Measurements from ENCODE around the gene LRP6. TPM values are rescaled to one million over a fixed set of nuclear protein-coding genes. Genes with fewer than 3 reads are reported as not detected.

The LRP6 gene
- total RNA-seq, 1 donor from 2014 or later: 15.2 TPM

GRCh38 chr12:12133785-12134184 lies 133.1 kb downstream of the LRP6 start:
- DNase-seq (ENCODE audit: low read depth): no peak
- TF ChIP-seq, protein P1, sequence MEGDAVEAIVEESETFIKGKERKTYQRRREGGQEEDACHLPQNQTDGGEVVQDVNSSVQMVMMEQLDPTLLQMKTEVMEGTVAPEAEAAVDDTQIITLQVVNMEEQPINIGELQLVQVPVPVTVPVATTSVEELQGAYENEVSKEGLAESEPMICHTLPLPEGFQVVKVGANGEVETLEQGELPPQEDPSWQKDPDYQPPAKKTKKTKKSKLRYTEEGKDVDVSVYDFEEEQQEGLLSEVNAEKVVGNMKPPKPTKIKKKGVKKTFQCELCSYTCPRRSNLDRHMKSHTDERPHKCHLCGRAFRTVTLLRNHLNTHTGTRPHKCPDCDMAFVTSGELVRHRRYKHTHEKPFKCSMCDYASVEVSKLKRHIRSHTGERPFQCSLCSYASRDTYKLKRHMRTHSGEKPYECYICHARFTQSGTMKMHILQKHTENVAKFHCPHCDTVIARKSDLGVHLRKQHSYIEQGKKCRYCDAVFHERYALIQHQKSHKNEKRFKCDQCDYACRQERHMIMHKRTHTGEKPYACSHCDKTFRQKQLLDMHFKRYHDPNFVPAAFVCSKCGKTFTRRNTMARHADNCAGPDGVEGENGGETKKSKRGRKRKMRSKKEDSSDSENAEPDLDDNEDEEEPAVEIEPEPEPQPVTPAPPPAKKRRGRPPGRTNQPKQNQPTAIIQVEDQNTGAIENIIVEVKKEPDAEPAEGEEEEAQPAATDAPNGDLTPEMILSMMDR (IDR thresholded peaks at IDR 0.05; ENCODE audit: insufficient read depth, low read length, poor library complexity, severe bottlenecking): no peak
- H3K27me3 ChIP-seq (ENCODE audit: control insufficient read depth, insufficient read depth, low read length): no peaks in the 10 kb centered on the region
- H3K4me3 ChIP-seq (ENCODE audit: low read depth, low read length): no peak overlapping the region
- H3K36me3 ChIP-seq (ENCODE audit: control insufficient read depth, insufficient read depth, low read length): no peaks in the 10 kb centered on the region

DNA sequence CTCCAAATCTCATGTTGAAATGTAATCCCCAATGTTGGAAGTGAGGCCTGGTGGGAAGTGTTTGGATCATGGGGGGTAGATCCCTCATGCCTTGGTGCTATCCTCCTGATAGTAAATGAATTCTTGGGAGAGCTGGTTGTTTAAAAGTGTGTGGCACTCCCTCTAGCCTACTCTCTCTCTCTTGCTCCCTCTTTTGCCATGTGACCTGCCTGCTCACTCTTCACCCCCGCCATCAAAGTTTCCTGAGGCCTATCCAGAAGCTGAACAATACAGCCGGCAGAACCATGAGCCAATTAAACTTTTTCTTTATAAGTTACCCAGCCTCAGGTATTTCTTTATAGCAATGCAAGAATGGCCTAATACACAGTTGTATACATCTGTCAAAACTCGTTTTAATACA lies 133.6 kb downstream of the LRP6 start:
- no peak overlapping the region for H3K4me3 ChIP-seq (ENCODE audit: low read depth, low read length)
- no peak for DNase-seq (ENCODE audit: low read depth)
- H3K27me3 ChIP-seq (ENCODE audit: control insufficient read depth, insufficient read depth, low read length): no peaks in the 10 kb centered on the region
- TF ChIP-seq, protein P1 (IDR thresholded peaks at IDR 0.05; ENCODE audit: insufficient read depth, low read length, poor library complexity, severe bottlenecking): no peak
- H3K36me3 ChIP-seq (ENCODE audit: control insufficient read depth, insufficient read depth, low read length): no peaks in the 10 kb centered on the region

DNA sequence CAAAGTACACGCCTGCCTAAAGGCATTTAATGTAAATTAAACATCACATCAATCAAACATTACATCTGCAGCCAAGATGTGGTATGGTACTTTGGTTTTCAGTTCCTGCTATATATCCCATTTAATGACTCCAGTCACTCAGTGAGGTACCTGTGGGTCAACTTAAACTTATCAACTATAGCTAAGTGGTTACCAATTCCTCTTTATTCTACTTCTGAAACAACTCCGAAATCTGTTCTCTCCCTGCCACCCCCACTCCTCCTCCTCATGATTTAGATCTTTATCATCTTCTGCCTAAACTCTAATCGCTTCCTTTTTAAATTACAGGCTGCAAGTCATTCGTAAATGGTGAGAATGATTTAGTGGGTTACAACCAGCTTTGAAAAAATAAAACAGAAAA lies 138.2 kb downstream of the LRP6 start:
- TF ChIP-seq, protein P1 (IDR thresholded peaks at IDR 0.05; ENCODE audit: insufficient read depth, low read length, poor library complexity, severe bottlenecking): no peak
- Histone ChIP-seq H3K4me3 (ENCODE audit: low read depth, low read length) (no peak overlapping the region), H3K27me3 (ENCODE audit: control insufficient read depth, insufficient read depth, low read length) (no peaks in the 10 kb centered on the region), H3K36me3 (ENCODE audit: control insufficient read depth, insufficient read depth, low read length) (no peaks in the 10 kb centered on the region)
- no peak for DNase-seq (ENCODE audit: low read depth)

DNA sequence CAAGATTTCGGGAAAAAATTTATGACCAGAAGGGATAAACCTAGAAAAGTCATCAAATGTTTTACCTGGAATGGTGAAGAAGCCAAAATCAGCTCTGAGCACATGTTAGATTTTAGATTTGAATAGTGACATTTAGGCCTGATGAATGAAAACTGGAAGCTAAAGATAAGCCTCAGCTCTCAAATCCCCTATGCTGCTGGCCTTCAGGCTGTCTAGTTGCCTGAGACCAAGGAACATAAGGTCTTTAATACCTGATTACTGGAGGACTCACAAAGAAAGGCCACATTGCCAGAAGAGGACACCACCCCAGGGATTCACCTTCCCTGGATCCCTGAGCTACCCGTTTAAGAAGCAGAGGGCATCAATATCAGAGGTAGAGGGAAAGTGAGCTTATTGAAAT lies 139.5 kb downstream of the LRP6 start:
- H3K27me3 ChIP-seq (ENCODE audit: control insufficient read depth, insufficient read depth, low read length): no peaks in the 10 kb centered on the region
- no peak overlapping the region for H3K4me3 ChIP-seq (ENCODE audit: low read depth, low read length)
- H3K36me3 ChIP-seq (ENCODE audit: control insufficient read depth, insufficient read depth, low read length): no peaks in the 10 kb centered on the region
- TF ChIP-seq, protein P1 (IDR thresholded peaks at IDR 0.05; ENCODE audit: insufficient read depth, low read length, poor library complexity, severe bottlenecking): no peak
- no peak for DNase-seq (ENCODE audit: low read depth)

- Histone ChIP-seq H3K36me3 (ENCODE audit: control insufficient read depth, insufficient read depth, low read length) (no peaks in the 10 kb centered on the region), H3K27me3 (ENCODE audit: control insufficient read depth, insufficient read depth, low read length) (no peaks in the 10 kb centered on the region), H3K4me3 (ENCODE audit: low read depth, low read length) (no peak overlapping the region)
- no peak for DNase-seq (ENCODE audit: low read depth)
- TF ChIP-seq, protein P1 (IDR thresholded peaks at IDR 0.05; ENCODE audit: insufficient read depth, low read length, poor library complexity, severe bottlenecking): no peak
These were observed 140.3 kb downstream of the LRP6 start for GRCh38 chr12:12126551-12126950.

GRCh38 chr12:12123036-12123604 lies 143.7 kb downstream of the LRP6 start:
- TF ChIP-seq, protein P1 (IDR thresholded peaks at IDR 0.05; ENCODE audit: insufficient read depth, low read length, poor library complexity, severe bottlenecking): no peak
- H3K27me3 ChIP-seq (ENCODE audit: control insufficient read depth, insufficient read depth, low read length): no peaks in the 10 kb centered on the region
- H3K36me3 ChIP-seq (ENCODE audit: control insufficient read depth, insufficient read depth, low read length): no peaks in the 10 kb centered on the region
- H3K4me3 ChIP-seq (ENCODE audit: low read depth, low read length): no peak overlapping the region
- no peak for DNase-seq (ENCODE audit: low read depth)
